ENCODE data around the gene EPOP. TPM values are rescaled to one million over a fixed set of nuclear protein-coding genes. Genes with fewer than 3 reads are reported as not detected.
"Not testable (repeated sequence)": the region's sequence is repeated elsewhere in the genome, so short reads cannot be mapped to it uniquely, and the experiment has no call there.

EPOP gene
- polyA plus RNA-seq, 4 donors, result 1.1 to 1.6 (median 1.4) TPM

DNA sequence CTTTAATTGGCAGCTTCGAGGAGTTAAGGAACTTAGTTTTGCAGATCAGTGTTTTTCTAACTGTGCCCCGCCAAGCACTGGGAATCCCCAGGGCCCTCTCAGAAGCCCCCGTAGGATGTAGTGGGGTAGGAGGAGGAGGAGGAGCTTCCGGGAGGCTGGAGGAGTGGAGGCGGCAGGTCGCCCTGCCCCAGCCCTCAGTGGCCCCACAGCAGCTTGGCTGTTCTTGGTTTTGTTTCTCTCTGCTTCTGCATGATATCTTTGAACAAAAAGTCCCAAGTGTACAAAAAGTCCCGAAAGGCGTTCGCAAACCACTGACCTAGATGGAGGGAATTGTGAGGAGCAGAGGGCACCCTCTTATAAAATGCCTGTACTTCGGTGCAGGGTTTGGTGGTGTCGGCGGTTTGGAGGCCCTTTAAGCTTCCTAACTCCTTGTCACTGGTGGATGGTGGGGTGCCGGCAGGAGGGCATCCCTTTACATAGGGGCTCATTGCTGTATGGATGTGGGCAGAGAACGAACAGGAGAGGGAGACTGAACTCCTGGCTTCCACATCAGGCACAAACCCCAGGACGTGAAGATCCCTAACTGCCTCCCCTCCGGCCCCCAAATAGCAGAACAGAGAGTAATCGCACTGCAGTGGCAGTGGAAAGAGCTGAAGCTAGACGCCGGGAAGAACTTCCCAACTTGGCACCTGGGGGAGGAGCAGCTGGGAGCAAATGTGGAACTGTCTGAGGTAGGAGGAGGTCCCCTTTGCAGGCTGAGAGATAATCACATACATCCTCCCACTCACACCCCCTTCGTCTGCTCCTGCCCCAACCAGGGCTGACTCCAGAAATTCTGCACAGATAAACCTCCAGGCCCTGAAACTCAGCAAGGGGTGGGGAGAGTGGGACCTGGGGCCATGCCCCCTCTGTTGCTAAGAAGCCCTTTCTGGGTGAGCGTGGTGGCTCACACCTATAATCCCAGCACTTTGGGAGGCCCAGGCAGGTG, 20.1 kb downstream of the EPOP start:
- DNase-seq (ENCODE audit: low read depth in 4 of 4, low spot score in 3 of 4), result no peak

DNA sequence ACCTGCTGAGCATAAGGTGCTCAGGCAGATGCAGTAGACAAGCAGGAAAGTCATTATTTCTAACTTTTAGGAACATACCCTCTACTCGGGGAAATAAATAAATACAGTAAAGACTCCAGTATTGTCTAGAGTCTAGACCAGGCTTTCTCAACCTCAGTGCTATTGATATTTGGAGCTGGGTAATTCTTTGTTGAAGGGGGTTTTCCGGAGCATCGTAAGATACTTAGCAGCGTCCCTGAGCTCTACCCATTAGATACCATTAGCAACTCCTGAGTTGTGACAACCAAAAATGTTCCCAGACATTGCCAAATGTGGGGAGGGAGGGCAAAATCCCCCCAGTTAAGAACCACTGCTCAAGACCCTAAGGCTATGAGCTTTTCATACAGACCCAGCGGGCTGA, 21.1 kb downstream of the EPOP start:
- DNase-seq (ENCODE audit: low read depth in 4 of 4, low spot score in 3 of 4), result no peak

GRCh38 chr17:38653230-38653629, 21.5 kb downstream of the EPOP start:
- no peak for DNase-seq (ENCODE audit: low read depth in 4 of 4, low spot score in 3 of 4)

- DNase-seq (ENCODE audit: low read depth in 4 of 4, low spot score in 3 of 4), result not testable (repeated sequence)
Observed at GRCh38 chr17:38650653-38651173, 24.0 kb downstream of the EPOP start.

DNA sequence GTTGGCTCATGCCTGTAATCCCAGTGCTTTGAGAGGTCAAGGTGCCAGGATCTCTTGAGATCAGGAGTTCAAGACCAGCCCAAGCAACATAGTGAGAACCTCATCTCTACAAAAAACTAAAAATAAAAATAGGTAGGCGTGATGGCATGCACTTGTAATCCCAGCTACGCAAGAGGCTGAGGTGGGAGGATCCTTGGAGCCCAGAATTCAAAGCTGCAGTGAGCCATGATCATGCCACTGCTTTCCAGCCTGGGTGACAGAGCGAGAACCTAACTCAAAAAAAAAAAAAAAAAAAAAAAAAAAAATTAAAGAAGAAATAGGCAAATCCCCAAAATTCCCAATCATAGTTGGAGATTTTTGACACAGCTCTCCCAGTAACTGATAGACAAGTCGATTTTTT, 36.8 kb downstream of the EPOP start:
- DNase-seq (ENCODE audit: low read depth in 4 of 4, low spot score in 3 of 4), result no peak

DNA sequence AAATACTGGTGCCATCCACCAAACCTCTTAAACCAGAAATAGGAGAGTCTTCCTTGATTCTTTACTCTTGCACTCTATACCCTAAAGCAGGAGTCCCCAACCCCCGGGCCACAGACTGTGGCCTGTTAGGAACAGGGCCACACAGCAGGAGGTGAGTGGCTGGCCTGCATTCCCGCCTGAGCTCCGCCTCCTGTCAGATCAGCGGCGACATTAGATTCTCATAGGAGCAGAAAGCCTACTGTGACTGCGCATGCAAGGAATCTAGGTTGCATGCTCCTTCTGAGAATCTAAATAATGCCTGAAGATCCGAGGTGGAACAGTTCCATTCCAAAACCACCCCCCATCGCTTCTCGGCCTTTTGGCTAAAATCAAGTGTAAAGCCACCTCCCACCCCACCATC, 38.7 kb downstream of the EPOP start:
- no peak for DNase-seq (ENCODE audit: low read depth in 4 of 4, low spot score in 3 of 4)

DNA sequence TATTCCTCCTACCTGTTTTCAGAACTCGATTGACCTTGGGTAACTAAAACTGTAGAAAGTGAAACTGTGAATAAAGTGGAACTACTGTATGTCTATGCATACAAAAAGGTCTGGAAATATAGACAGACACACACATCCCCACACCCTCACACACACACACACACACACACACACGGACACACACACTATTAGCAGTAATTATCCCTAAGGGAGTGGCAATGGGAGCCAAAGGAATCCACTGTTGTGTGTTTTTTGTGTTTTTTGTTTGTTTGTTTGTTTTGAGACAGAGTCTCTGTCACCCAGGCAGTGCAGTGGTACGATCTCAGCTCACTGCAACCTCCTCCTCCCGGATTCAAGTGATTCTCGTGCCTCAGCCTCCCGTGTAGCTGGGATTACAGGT, 42.4 kb downstream of the EPOP start:
- no peak for DNase-seq (ENCODE audit: low read depth in 4 of 4, low spot score in 3 of 4)

GRCh38 chr17:38628441-38628840, 46.3 kb downstream of the EPOP start:
- no peak for DNase-seq (ENCODE audit: low read depth in 4 of 4, low spot score in 3 of 4)

GRCh38 chr17:38627957-38628356, 46.8 kb downstream of the EPOP start:
- no peak for DNase-seq (ENCODE audit: low read depth in 4 of 4, low spot score in 3 of 4)

GRCh38 chr17:38626606-38627226, 48.0 kb downstream of the EPOP start:
- DNase-seq (ENCODE audit: low read depth in 4 of 4, low spot score in 3 of 4), result not testable (repeated sequence)

GRCh38 chr17:38625482-38625881, 49.3 kb downstream of the EPOP start:
- no peak for DNase-seq (ENCODE audit: low read depth in 4 of 4, low spot score in 3 of 4)

GRCh38 chr17:38624782-38625355, 49.9 kb downstream of the EPOP start:
- not testable (repeated sequence) for DNase-seq (ENCODE audit: low read depth in 4 of 4, low spot score in 3 of 4)

Other genes starting within 250 kb of the EPOP start
- gene ARHGAP23, start 246.5 kb downstream of the EPOP start, polyA plus RNA-seq (ENCODE audit: insufficient read length in 4 of 4), result 10 to 100 TPM; 43.2 to 62.7 (median 57.1) TPM
- 1 to 10 TPM; 3.0 to 6.2 (median 4.9) TPM for gene SRCIN1, start 69.0 kb downstream of the EPOP start, polyA plus RNA-seq (ENCODE audit: insufficient read length in 4 of 4)
- gene MLLT6, start 30.3 kb upstream of the EPOP start, polyA plus RNA-seq (ENCODE audit: insufficient read length in 4 of 4), result 100 to 1,000 TPM in 1 of 4 donors, 10 to 100 TPM in 3; 64.1 to 137 (median 91.3) TPM
- gene CISD3, start 55.4 kb upstream of the EPOP start, polyA plus RNA-seq (ENCODE audit: insufficient read length in 4 of 4), result 10 to 100 TPM; 10.3 to 15.4 (median 11.3) TPM
- gene PCGF2, start 73.4 kb upstream of the EPOP start, polyA plus RNA-seq (ENCODE audit: insufficient read length in 4 of 4), result 100 to 1,000 TPM in 1 of 4 donors, 10 to 100 TPM in 3; 71.4 to 103 (median 83.1) TPM
- gene PSMB3, start 77.8 kb upstream of the EPOP start, polyA plus RNA-seq (ENCODE audit: insufficient read length in 4 of 4), result 100 to 1,000 TPM in 3 of 4 donors, 10 to 100 TPM in 1; 77.4 to 124 (median 113) TPM
- gene PIP4K2B, start 124.6 kb upstream of the EPOP start, polyA plus RNA-seq (ENCODE audit: insufficient read length in 4 of 4), result 10 to 100 TPM; 77.9 to 81.5 (median 79.8) TPM
- 10 to 100 TPM; 22.1 to 30.5 (median 24.9) TPM for gene CWC25, start 150.4 kb upstream of the EPOP start, polyA plus RNA-seq (ENCODE audit: insufficient read length in 4 of 4)
- gene RPL23, start 178.8 kb upstream of the EPOP start, polyA plus RNA-seq (ENCODE audit: insufficient read length in 4 of 4), result 1,000 to 10,000 TPM; 2,352 to 3,215 (median 2,597) TPM
- 100 to 1,000 TPM; 140 to 149 (median 146) TPM for gene LASP1, start 195.1 kb upstream of the EPOP start, polyA plus RNA-seq (ENCODE audit: insufficient read length in 4 of 4)